K562 (cell line): ENCODE measurements around the gene SEZ6L. TPM values are rescaled to one million over a fixed set of nuclear protein-coding genes. Genes with fewer than 3 reads are reported as not detected.

ENCODE experiments used
- ATAC-seq: fragments of 200-7000 bp; cut with Tn5 transposase; 3 replicates; pipeline ENCODE4 v1.9.1; 2020; ENCODE audit warnings: moderate library complexity
- BruUV-seq: library from RNA; stranded (reverse); fragments of 400-500 nt; replicated peaks from 2 replicates; lab custom pipeline; 2021; lab: Mats Ljungman, UMichigan
- CTCF ChIA-PET: fragments of 300-600 bp; formaldehyde crosslinking; extraction: SDS; loops from one replicate; lab custom pipeline; 2021; ENCODE audit warnings: low intra/inter-chr PET ratio; lab: Yijun Ruan, JAX
- POLR2A ChIA-PET: fragments of 300-600, 350-650 bp; sonication (Branson Sonifier 250); formaldehyde crosslinking; extraction: SDS; loops from one replicate; lab custom pipeline; 2021; ENCODE audit warnings: antibody characterized with exemption, inconsistent platforms; lab: Yijun Ruan, JAX
- DNase-seq, 4 experiments: peaks; one replicate each; pipeline versions ENCODE4 v3.0.0 to v3.0.0-alpha.2; 2011 to 2018; ENCODE audit warnings: low spot score in 3 of 4, mixed read lengths in 3 of 4; ENCODE audit errors: extremely low read depth in 1 of 4
- FAIRE-seq: peaks from 2 replicates; lab custom pipeline; 2011; peaks lifted over from hg19 to GRCh38; lab: Jason Lieb, UNC
- H2AFZ ChIP-seq: 2 replicates; pipeline ENCODE4 v1.6.0; 2011; ENCODE audit warnings: low read depth, low read length, control low read depth, inconsistent platforms
- H3K27ac ChIP-seq: fragments of 200-600 bp; 3 replicates; pipeline ENCODE4 v1.8.0; 2011; ENCODE audit warnings: low read depth, mild to moderate bottlenecking, control low read depth, inconsistent platforms, low read length, moderate library complexity, mixed read lengths; ENCODE audit errors: extremely low read depth
- H3K27me3 ChIP-seq, 2 experiments: fragments of 300-600 bp in 1 of 2; 2 replicates in 1 of 2; 3 replicates in 1 of 2; pipeline versions ENCODE4 v1.6.0 to v1.8.0; 2011; ENCODE audit warnings: inconsistent platforms in 2 of 2, low read length in 2 of 2, mild to moderate bottlenecking in 1 of 2, mixed read lengths in 1 of 2, moderate library complexity in 1 of 2; ENCODE audit not compliant: control insufficient read depth in 2 of 2, insufficient read depth in 2 of 2
- H3K36me3 ChIP-seq: fragments of 300-600 bp; 3 replicates; pipeline ENCODE4 v1.8.0; 2011; ENCODE audit warnings: mild to moderate bottlenecking, low read length, inconsistent platforms; ENCODE audit not compliant: control insufficient read depth, insufficient read depth
- H3K4me1 ChIP-seq, 2 experiments: fragments of 200-600 bp in 1 of 2; replicated peaks in 1 of 2; 2 replicates in 1 of 2; 3 replicates in 1 of 2; pipeline versions ENCODE4 v1.5.1 to v1.8.0; 2011; ENCODE audit warnings: inconsistent platforms in 2 of 2, low read length in 2 of 2, mild to moderate bottlenecking in 1 of 2, mixed read lengths in 1 of 2, moderate library complexity in 1 of 2; ENCODE audit not compliant: control insufficient read depth in 2 of 2, insufficient read depth in 2 of 2
- H3K4me2 ChIP-seq: 2 replicates; pipeline ENCODE4 v1.6.1; 2011; ENCODE audit warnings: low read length, control low read depth, inconsistent platforms, mixed read lengths; ENCODE audit not compliant: insufficient read depth
- H3K4me3 ChIP-seq: fragments of 200-600 bp; sonication (generic), shearing (Covaris generic); 2 replicates; pipeline ENCODE4 v1.5.1; 2016; ENCODE audit warnings: control low read depth, inconsistent platforms
- H3K79me2 ChIP-seq: fragments of 200-600 bp; 3 replicates; pipeline ENCODE4 v1.8.0; 2011; ENCODE audit warnings: low read length, inconsistent platforms; ENCODE audit not compliant: control insufficient read depth, insufficient read depth
- H3K9ac ChIP-seq, 2 experiments: 2 replicates each; pipeline versions ENCODE4 v1.6.0 to v1.6.1; 2011; ENCODE audit warnings: low read depth in 2 of 2, low read length in 2 of 2, control low read depth in 1 of 2, inconsistent platforms in 1 of 2, mild to moderate bottlenecking in 1 of 2, mixed read lengths in 1 of 2; ENCODE audit not compliant: insufficient read depth in 1 of 2
- H3K9me1 ChIP-seq: one replicate; pipeline ENCODE4 v1.6.0; 2011; ENCODE audit warnings: inconsistent platforms, mild to moderate bottlenecking, low read length, moderate library complexity; ENCODE audit not compliant: control insufficient read depth, insufficient read depth
- H3K9me3 ChIP-seq: replicated peaks from 2 replicates; pipeline ENCODE4 v1.5.1; 2011; ENCODE audit warnings: low read depth, low read length, inconsistent platforms; ENCODE audit not compliant: control insufficient read depth, insufficient read depth
- H4K20me1 ChIP-seq: replicated peaks from 2 replicates; pipeline ENCODE4 v1.6.1; 2011; ENCODE audit warnings: low read length, inconsistent platforms, mixed read lengths; ENCODE audit not compliant: control insufficient read depth, insufficient read depth
- ELF4 ChIP-seq: fragments of 450-650 bp; formaldehyde crosslinking; IDR thresholded peaks from 2 replicates; pipeline ENCODE4 v1.4.0; 2022; ENCODE audit warnings: missing genetic modification characterization
- ETV6 ChIP-seq, 3 experiments: fragments of 150-350 bp in 1 of 3; sonication (generic) in 1 of 3; formaldehyde crosslinking in 1 of 3; IDR thresholded peaks; 2 replicates each; pipeline versions ENCODE4 v1.6.1 to v1.8.0; 2014 to 2022; ENCODE audit warnings: borderline replicate concordance in 2 of 3, low read depth in 2 of 3, antibody characterized with exemption in 1 of 3, low read length in 1 of 3, mild to moderate bottlenecking in 1 of 3, missing genetic modification reagents in 1 of 3
- GTF2A2 ChIP-seq: IDR thresholded peaks from 2 replicates; pipeline ENCODE4 v1.6.1; 2016; ENCODE audit warnings: mild to moderate bottlenecking, missing genetic modification characterization, missing compliant biosample characterization
- HMG20B ChIP-seq: fragments of 250-450 bp; sonication (Bioruptor Pico); IDR thresholded peaks from 2 replicates; pipeline ENCODE4 v1.5.0; 2021; ENCODE audit warnings: mild to moderate bottlenecking
- JUN ChIP-seq, 2 experiments: sonication (generic) in 1 of 2; formaldehyde crosslinking in 1 of 2; IDR thresholded peaks; 2 replicates each; pipeline versions ENCODE4 v1.6.1 to v1.8.0; 2012 to 2022; ENCODE audit warnings: borderline replicate concordance in 2 of 2, mild to moderate bottlenecking in 2 of 2, improper control_type of control experiment in 1 of 2, low read depth in 1 of 2, low read length in 1 of 2, missing genetic modification reagents in 1 of 2
- KLF6 ChIP-seq: fragments of 250-450 bp; sonication (Bioruptor Pico); IDR thresholded peaks from 2 replicates; pipeline ENCODE4 v1.4.0; 2020; ENCODE audit warnings: mild to moderate bottlenecking, moderate library complexity, borderline replicate concordance
- NR2C2 ChIP-seq, 2 experiments: fragments of 200-800 bp in 1 of 2; sonication (Bioruptor generic) in 1 of 2; sonication (generic) in 1 of 2; formaldehyde crosslinking in 1 of 2; IDR thresholded peaks; 2 replicates each; pipeline versions ENCODE4 v1.6.1 to v1.8.0; 2016 to 2022; ENCODE audit warnings: mild to moderate bottlenecking in 1 of 2, missing compliant biosample characterization in 1 of 2, missing genetic modification characterization in 1 of 2, missing genetic modification reagents in 1 of 2
- POU5F1 ChIP-seq: fragments of 150-350 bp; IDR thresholded peaks from 2 replicates; pipeline ENCODE4 v1.6.1; 2014; ENCODE audit warnings: borderline replicate concordance, low read length, low read depth, mild to moderate bottlenecking; ENCODE audit not compliant: partially characterized antibody
- RBM39 ChIP-seq: fragments of 200-400 bp; formaldehyde crosslinking; optimal IDR thresholded peaks from 2 replicates; pipeline ENCODE3; 2018; ENCODE audit warnings: low read depth, low read length
- SOX6 ChIP-seq: fragments of 450-650 bp; IDR thresholded peaks from 2 replicates; pipeline ENCODE4 v1.6.1; 2014; ENCODE audit warnings: mild to moderate bottlenecking
- SP2 ChIP-seq: IDR thresholded peaks from 2 replicates; pipeline ENCODE4 v1.6.1; 2011; ENCODE audit warnings: mild to moderate bottlenecking, low read depth, low read length, moderate library complexity; ENCODE audit not compliant: poor library complexity, severe bottlenecking; ENCODE audit errors: extremely low read depth
- SREBF2 ChIP-seq: sonication (generic); formaldehyde crosslinking; IDR thresholded peaks from 2 replicates; pipeline ENCODE4 v1.4.0; 2020; ENCODE audit warnings: mild to moderate bottlenecking, missing genetic modification reagents
- TRIM24 ChIP-seq, 2 experiments: fragments of 450-650 bp; IDR thresholded peaks; 2 replicates each; pipeline ENCODE4 v1.6.1; 2016
- TRIM28 ChIP-seq: fragments of 450-650 bp; IDR thresholded peaks from 2 replicates; pipeline ENCODE4 v1.6.1; 2017
- XRCC5 ChIP-seq: fragments of 200-400 bp; formaldehyde crosslinking; IDR thresholded peaks from 2 replicates; pipeline ENCODE4 v1.6.1; 2017; ENCODE audit warnings: low read depth, mild to moderate bottlenecking, low read length
- ZNF140 ChIP-seq: fragments of 250-450 bp; sonication (Bioruptor Pico); IDR thresholded peaks from 2 replicates; pipeline ENCODE4 v1.8.0; 2021; ENCODE audit warnings: moderate library complexity, mild to moderate bottlenecking, inconsistent platforms
- ZNF57 ChIP-seq: fragments of 450-650 bp; formaldehyde crosslinking; IDR thresholded peaks from 2 replicates; pipeline ENCODE4 v1.4.0; 2020; ENCODE audit warnings: mild to moderate bottlenecking, moderate library complexity
- WGBS: fragments of 100-300 bp; shearing (Covaris generic); methylation state at CpG from one replicate; pipeline ENCODE4 v1.1.6; 2016; ENCODE audit warnings: low coverage, mixed read lengths; ENCODE audit not compliant: insufficient coverage; ENCODE audit errors: missing lambda C conversion rate; 5-methylcytosine and 5-hydroxymethylcytosine counted together
- in situ Hi-C: fragments of 300-500 bp; cut with MboI; formaldehyde crosslinking; loops from 4 replicates; pipeline ENCODE4 v1.15.0; 2018; ENCODE audit warnings: inconsistent platforms, mixed read lengths
- intact Hi-C: fragments of 100-400 bp; cut with micrococcal nuclease; formaldehyde crosslinking; loops from 2 replicates; pipeline ENCODE4 v1.14.2; 2022
- polyA plus RNA-seq, 8 experiments: library from polyadenylated mRNA; depleted of rRNA in 4 of 8; stranded (reverse) in 5 of 8; unstranded in 3 of 8; fragments of >200 nt; fragmentation: Nextera tagmentation in 2 of 8; fragmentation: Illumina TruSeq in 1 of 8; extraction: Ambion mirVana in 2 of 8; extraction: Trizol in 1 of 8; gene quantifications; 2 replicates each; pipeline versions ENCODE4 v1.2.1 to v1.2.3, GENCODE V29; 2011 to 2014; ENCODE audit warnings: inconsistent platforms in 1 of 8, missing spikeins in 1 of 8
- total RNA-seq, 7 experiments: library from RNA; depleted of rRNA in 6 of 7; stranded (reverse); fragments of >200 nt in 6 of 7; fragmentation: Illumina TruSeq in 2 of 7; extraction: Trizol in 2 of 7; gene quantifications; 2 replicates each; pipeline versions ENCODE4 v1.2.1 to v1.2.3, GENCODE V29; 2011 to 2021; ENCODE audit warnings: low replicate concordance in 1 of 7
- TF ChIP-seq, protein P1 (sequence below): sonication (generic); formaldehyde crosslinking; IDR thresholded peaks from 2 replicates; pipeline ENCODE4 v1.8.1; 2022; ENCODE audit warnings: missing genetic modification reagents

SEZ6L gene
- total and polyA plus RNA-seq, 9 of the 15 experiments (the other 6 are each of a cell fraction or from before 2014, with no cell fraction given): not detected

DNA sequence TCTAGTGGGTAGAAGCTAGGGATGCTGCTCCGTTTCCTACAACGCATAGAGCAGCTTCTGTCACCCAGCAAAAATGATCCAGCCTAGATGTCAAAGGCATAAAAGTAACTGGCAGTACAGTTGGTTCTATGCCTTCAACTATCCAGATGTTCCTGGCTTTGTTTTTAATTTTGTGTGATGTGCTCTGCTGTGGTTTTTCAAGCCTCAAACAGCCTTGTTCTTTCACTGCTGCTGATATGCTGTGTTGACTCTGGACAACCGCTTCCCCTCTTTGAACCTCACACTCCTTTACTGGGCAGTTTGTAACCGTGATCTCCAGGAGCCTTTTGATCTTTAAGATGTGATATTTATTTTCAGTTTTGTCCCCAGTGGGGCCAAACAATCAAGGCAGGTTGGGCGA lies 116.4 kb downstream of the SEZ6L start (continued):
- TF ChIP-seq NR2C2 (CRISPR knock-in tag; IDR thresholded peaks at IDR 0.05): no peak
- no peak for TF ChIP-seq NR2C2 (tag; IDR thresholded peaks at IDR 0.05)
- no peak for TF ChIP-seq POU5F1
- TF ChIP-seq ZNF57: no peak
- TF ChIP-seq, protein P1, sequence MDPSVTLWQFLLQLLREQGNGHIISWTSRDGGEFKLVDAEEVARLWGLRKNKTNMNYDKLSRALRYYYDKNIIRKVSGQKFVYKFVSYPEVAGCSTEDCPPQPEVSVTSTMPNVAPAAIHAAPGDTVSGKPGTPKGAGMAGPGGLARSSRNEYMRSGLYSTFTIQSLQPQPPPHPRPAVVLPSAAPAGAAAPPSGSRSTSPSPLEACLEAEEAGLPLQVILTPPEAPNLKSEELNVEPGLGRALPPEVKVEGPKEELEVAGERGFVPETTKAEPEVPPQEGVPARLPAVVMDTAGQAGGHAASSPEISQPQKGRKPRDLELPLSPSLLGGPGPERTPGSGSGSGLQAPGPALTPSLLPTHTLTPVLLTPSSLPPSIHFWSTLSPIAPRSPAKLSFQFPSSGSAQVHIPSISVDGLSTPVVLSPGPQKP (CRISPR knock-in tag): no peak

DNA sequence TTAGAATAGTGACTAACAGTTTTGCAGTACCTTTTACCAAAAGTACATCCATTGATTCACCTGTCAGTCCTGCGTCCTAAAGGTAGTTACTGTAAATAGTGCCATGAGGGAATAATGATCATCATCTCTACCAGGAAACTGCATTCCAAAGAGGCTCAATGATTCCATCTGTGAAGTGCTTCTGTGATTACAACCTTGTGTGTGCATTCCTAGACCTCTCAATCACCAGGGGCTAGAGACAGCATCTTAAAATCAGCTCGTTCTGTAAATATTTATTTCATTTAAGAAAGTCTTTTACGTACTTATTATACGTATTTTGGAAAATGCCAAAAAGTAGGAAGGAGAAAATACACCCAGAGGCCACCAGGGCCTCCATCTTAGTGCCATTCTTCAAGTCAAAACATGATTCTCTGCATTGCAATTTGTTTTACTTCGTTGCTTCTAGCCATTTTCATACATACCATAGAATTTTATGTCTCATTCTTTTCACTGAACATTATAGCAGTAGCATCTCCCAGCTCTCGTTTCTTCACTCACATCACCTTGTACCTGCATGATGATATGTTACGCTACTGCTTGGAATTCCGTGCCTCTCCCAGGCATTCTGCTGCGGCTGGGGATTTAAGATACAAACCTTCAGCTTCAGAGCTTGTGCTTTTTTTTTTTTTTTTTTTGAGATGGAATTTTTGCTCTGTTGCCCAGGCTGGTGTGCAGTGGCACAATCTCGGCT lies 117.0 kb downstream of the SEZ6L start:
- FAIRE-seq (no peak), DNase-seq (no peak), ATAC-seq (no peak)
- H3K27ac ChIP-seq: no peak overlapping the region
- no peak overlapping the region for H3K9ac ChIP-seq
- ChIA-PET CTCF (no interaction called here), POLR2A (no interaction called here)
- no peak overlapping the region for H3K4me2 ChIP-seq
- in situ Hi-C loops: no loop called here
- no peaks in the 10 kb centered on the region for H4K20me1 ChIP-seq
- H3K36me3 ChIP-seq: no peaks in the 10 kb centered on the region
- TF ChIP-seq KLF6 (CRISPR knock-in tag) (no peak), TRIM24 (IDR thresholded peaks at IDR 0.05) (no peak), ETV6 (IDR thresholded peaks at IDR 0.05; ENCODE audit: borderline replicate concordance in 1 of 2, low read depth in 2 of 2, low read length in 1 of 2) (no peak), ETV6 (CRISPR knock-in tag; IDR thresholded peaks at IDR 0.05; ENCODE audit: borderline replicate concordance) (no peak), TRIM28 (no peak), ZNF140 (CRISPR knock-in tag) (no peak), RBM39 (no peak), SOX6 (no peak), XRCC5 (no peak), GTF2A2 (tag) (no peak), HMG20B (no peak), SP2 (no peak), JUN (IDR thresholded peaks at IDR 0.05; ENCODE audit: borderline replicate concordance, low read depth, low read length) (no peak), JUN (CRISPR knock-in tag; IDR thresholded peaks at IDR 0.05; ENCODE audit: borderline replicate concordance) (no peak), SREBF2 (CRISPR knock-in tag) (no peak), ELF4 (CRISPR knock-in tag) (no peak)
- no peaks in the 10 kb centered on the region for H3K9me3 ChIP-seq
- H3K27me3 ChIP-seq: peaks cover 3 to 10% of the 10 kb centered on the region in 2 experiments; a peak in 3 of 5 replicates
- H3K4me1 ChIP-seq: no peaks in the 10 kb centered on the region
- intact Hi-C loops: no loop called here
- H3K4me3 ChIP-seq: no peak overlapping the region
- no peak overlapping the region for H2AFZ ChIP-seq
- no peaks in the 10 kb centered on the region for H3K79me2 ChIP-seq
- H3K9me1 ChIP-seq: no peaks in the 10 kb centered on the region
- BruUV-seq: no TSS peak
- 4% methylated on average over 9 of the region's 10 CpGs for WGBS
